HEK293 (cell line): ENCODE results near the gene NANOS2.

Experiments
- CTCF ChIA-PET: fragments of 350-600 bp; formaldehyde crosslinking; extraction: SDS; loops from one replicate; lab custom pipeline; 2021; ENCODE audit warnings: antibody characterized with exemption; lab: Yijun Ruan, JAX
- POLR2A ChIA-PET: fragments of 300-600 bp; formaldehyde crosslinking; extraction: SDS; loops from one replicate; lab custom pipeline; 2020; ENCODE audit warnings: antibody characterized with exemption, inconsistent platforms; lab: Yijun Ruan, JAX
- H3K27ac ChIP-seq: fragments of 200-500 bp; sonication (Bioruptor generic); 2 replicates; pipeline ENCODE4 v1.5.1; 2014; ENCODE audit warnings: low read depth, low read length, control low read depth, inconsistent platforms; ENCODE audit errors: extremely low read depth
- H3K36me3 ChIP-seq, 2 experiments: fragments of 200-500 bp in 1 of 2; sonication (Bioruptor generic) in 1 of 2; 1 replicate in 1 of 2; 2 replicates in 1 of 2; pipeline ENCODE4 v1.5.1; 2014 to 2017; ENCODE audit warnings: inconsistent platforms in 2 of 2, low read length in 2 of 2; ENCODE audit not compliant: control insufficient read depth in 2 of 2, insufficient read depth in 1 of 2
- H3K4me1 ChIP-seq: fragments of 200-500 bp; sonication (Bioruptor generic); 2 replicates; pipeline ENCODE4 v1.5.1; 2014; ENCODE audit warnings: mild to moderate bottlenecking, low read length, inconsistent platforms; ENCODE audit not compliant: control insufficient read depth, insufficient read depth
- H3K4me3 ChIP-seq: 2 replicates; pipeline ENCODE4 v1.5.1; 2011; ENCODE audit warnings: low read depth, mild to moderate bottlenecking, control low read depth, low read length, moderate library complexity
- H3K9me3 ChIP-seq: fragments of 200-500 bp; sonication (Bioruptor generic); 2 replicates; pipeline ENCODE4 v1.5.1; 2014; ENCODE audit warnings: low read depth, low read length, inconsistent platforms; ENCODE audit not compliant: control insufficient read depth, insufficient read depth
- KLF1 ChIP-seq: fragments of 450-650 bp; formaldehyde crosslinking; IDR thresholded peaks from 2 replicates; pipeline ENCODE4 v1.5.1; 2016; ENCODE audit warnings: missing biosample characterization, missing genetic modification characterization
- KLF8 ChIP-seq: fragments of 450-650 bp; formaldehyde crosslinking; IDR thresholded peaks from 2 replicates; pipeline ENCODE4 v1.5.1; 2016; ENCODE audit warnings: missing biosample characterization, missing genetic modification characterization
- OSR2 ChIP-seq: fragments of 450-650 bp; formaldehyde crosslinking; IDR thresholded peaks from 2 replicates; pipeline ENCODE4 v1.5.1; 2016; ENCODE audit warnings: missing biosample characterization, missing genetic modification characterization
- PRDM2 ChIP-seq: fragments of 450-650 bp; formaldehyde crosslinking; IDR thresholded peaks from 2 replicates; pipeline ENCODE4 v1.5.1; 2016; ENCODE audit warnings: missing biosample characterization, missing genetic modification characterization, borderline replicate concordance
- REPIN1 ChIP-seq: fragments of 450-650 bp; formaldehyde crosslinking; IDR thresholded peaks from 2 replicates; pipeline ENCODE4 v1.5.1; 2017; ENCODE audit warnings: missing biosample characterization, missing genetic modification characterization, low read depth
- ZBTB49 ChIP-seq: fragments of 450-650 bp; formaldehyde crosslinking; IDR thresholded peaks from 2 replicates; pipeline ENCODE4 v1.5.1; 2016; ENCODE audit warnings: missing biosample characterization, missing genetic modification characterization, low read depth
- ZFHX2 ChIP-seq: fragments of 450-650 bp; formaldehyde crosslinking; conservative IDR thresholded peaks from 2 replicates; pipeline ENCODE4 v1.5.1; 2016; ENCODE audit warnings: missing biosample characterization, missing genetic modification characterization
- ZNF157 ChIP-seq: fragments of 450-650 bp; formaldehyde crosslinking; IDR thresholded peaks from 2 replicates; pipeline ENCODE4 v1.5.1; 2016; ENCODE audit warnings: missing biosample characterization, missing genetic modification characterization
- ZNF214 ChIP-seq: fragments of 450-650 bp; formaldehyde crosslinking; IDR thresholded peaks from 2 replicates; pipeline ENCODE4 v1.5.1; 2017; ENCODE audit warnings: missing biosample characterization, mild to moderate bottlenecking, missing genetic modification characterization, borderline replicate concordance
- ZNF280D ChIP-seq: fragments of 450-650 bp; formaldehyde crosslinking; IDR thresholded peaks from 2 replicates; pipeline ENCODE4 v1.5.1; 2016; ENCODE audit warnings: missing biosample characterization, missing genetic modification characterization
- ZNF398 ChIP-seq: fragments of 450-650 bp; formaldehyde crosslinking; IDR thresholded peaks from 2 replicates; pipeline ENCODE4 v1.5.1; 2017; ENCODE audit warnings: missing biosample characterization, missing genetic modification characterization
- ZNF555 ChIP-seq: fragments of 450-650 bp; formaldehyde crosslinking; conservative IDR thresholded peaks from 2 replicates; pipeline ENCODE4 v1.5.1; 2017; ENCODE audit warnings: missing biosample characterization, mild to moderate bottlenecking, missing genetic modification characterization, inconsistent platforms
- ZNF561 ChIP-seq: fragments of 450-650 bp; IDR thresholded peaks from 2 replicates; pipeline ENCODE4 v1.5.1; 2018; ENCODE audit warnings: missing biosample characterization, missing genetic modification characterization, borderline replicate concordance
- ZNF585B ChIP-seq: fragments of 450-650 bp; formaldehyde crosslinking; IDR thresholded peaks from 2 replicates; pipeline ENCODE4 v1.5.1; 2016; ENCODE audit warnings: missing biosample characterization, missing genetic modification characterization
- ZNF623 ChIP-seq: fragments of 450-650 bp; formaldehyde crosslinking; IDR thresholded peaks from 2 replicates; pipeline ENCODE4 v1.5.1; 2016; ENCODE audit warnings: missing biosample characterization, missing genetic modification characterization
- ZNF791 ChIP-seq: fragments of 450-650 bp; formaldehyde crosslinking; IDR thresholded peaks from 2 replicates; pipeline ENCODE4 v1.5.1; 2016; ENCODE audit warnings: missing biosample characterization, missing genetic modification characterization

The NANOS2 gene

GRCh38 chr19:45958320-45958719 lies 43.7 kb upstream of the NANOS2 start (continued):
- no peak for TF ChIP-seq PRDM2
- TF ChIP-seq REPIN1 (tag by site-specific recombination), result no peak
- TF ChIP-seq ZNF280D (tag by site-specific recombination), result no peak
- TF ChIP-seq ZNF791 (tag by site-specific recombination), result no peak
- TF ChIP-seq ZNF555 (tag by site-specific recombination), result no peak
- no peak for TF ChIP-seq ZNF561 (tag by site-specific recombination)
- no peak for TF ChIP-seq ZNF623 (tag by site-specific recombination)
- no peak for TF ChIP-seq ZNF157 (tag by site-specific recombination)
- TF ChIP-seq ZNF214 (tag by site-specific recombination), result no peak
- TF ChIP-seq KLF8, result no peak
- TF ChIP-seq ZNF585B (tag by site-specific recombination), result no peak
- no peak for TF ChIP-seq OSR2

GRCh38 chr19:45955905-45956608 lies 41.5 kb upstream of the NANOS2 start:
- Histone ChIP-seq H3K27ac (no peak overlapping the region), H3K9me3 (no peaks in the 10 kb centered on the region), H3K4me1 (peaks cover 6% of the 10 kb centered on the region; the same call in 1 of the 2 replicates), H3K4me3 (no peak overlapping the region), H3K36me3 (peaks cover 0 to 15% of the 10 kb centered on the region in 2 experiments; a peak in 1 of 3 replicates)
- POLR2A ChIA-PET, result no interaction called here
- TF ChIP-seq ZFHX2 (tag by site-specific recombination), result 0 out of 2 replicates have a peak, but pooled peaks have one; percentile 7
- TF ChIP-seq KLF1 (tag by site-specific recombination), result peak; percentile 11; the same call in 1 of the 2 replicates
- TF ChIP-seq ZBTB49 (tag by site-specific recombination), result no peak
- TF ChIP-seq ZNF398, result peak; percentile 65
- CTCF ChIA-PET, result interaction anchor here (0.6 kb wide), 1 partner anchor 973 kb away, joined by 3 read pairs; no protein-coding TSS in a partner anchor
